Neuronal stem cell (in vitro differentiated cells): Measurements from ENCODE around the gene HES2.
"Not testable (repeated sequence)": the region's sequence is repeated elsewhere in the genome, so short reads cannot be mapped to it uniquely, and the experiment has no call there.

Source experiments
- DNase-seq: peaks from one replicate; pipeline ENCODE4 v3.0.0-alpha.2; 2013; ENCODE audit warnings: low spot score
- H2AFZ ChIP-seq: one replicate; pipeline ENCODE4 v1.6.1; 2013; ENCODE audit warnings: mild to moderate bottlenecking, low read length, inconsistent platforms
- H2AK5ac ChIP-seq: 2 replicates; pipeline ENCODE4 v1.6.1; 2013; ENCODE audit warnings: low read depth, mild to moderate bottlenecking, inconsistent platforms, low read length, moderate library complexity, mixed read lengths
- H2BK120ac ChIP-seq: 2 replicates; pipeline ENCODE4 v1.6.1; 2013; ENCODE audit warnings: low read depth, mild to moderate bottlenecking, inconsistent platforms, low read length, moderate library complexity, mixed read lengths
- H2BK12ac ChIP-seq: one replicate; pipeline ENCODE4 v1.6.1; 2013; ENCODE audit warnings: low read length, inconsistent platforms
- H2BK15ac ChIP-seq: 2 replicates; pipeline ENCODE4 v1.6.1; 2013; ENCODE audit warnings: mild to moderate bottlenecking, low read length, inconsistent platforms, mixed read lengths
- H2BK5ac ChIP-seq: one replicate; pipeline ENCODE4 v1.6.1; 2013; ENCODE audit warnings: inconsistent platforms, mild to moderate bottlenecking, low read length, moderate library complexity
- H3K14ac ChIP-seq: one replicate; pipeline ENCODE4 v1.6.1; 2013; ENCODE audit warnings: low read length, inconsistent platforms
- H3K18ac ChIP-seq: 2 replicates; pipeline ENCODE4 v1.6.1; 2013; ENCODE audit warnings: low read length, inconsistent platforms
- H3K23ac ChIP-seq: 2 replicates; pipeline ENCODE4 v1.6.1; 2013; ENCODE audit warnings: low read depth, mild to moderate bottlenecking, mixed read lengths, low read length, inconsistent platforms; ENCODE audit not compliant: poor library complexity
- H3K27ac ChIP-seq: replicated peaks from 3 replicates; pipeline ENCODE4 v1.5.1; 2013; ENCODE audit warnings: low read length, inconsistent platforms
- H3K27me3 ChIP-seq, 3 experiments: 2 replicates each; pipeline ENCODE4 v1.6.1; 2013; ENCODE audit warnings: low read length in 3 of 3, mild to moderate bottlenecking in 2 of 3, inconsistent platforms in 1 of 3, low read depth in 1 of 3, mixed read lengths in 1 of 3, moderate library complexity in 1 of 3; ENCODE audit not compliant: control insufficient read depth in 3 of 3, insufficient read depth in 3 of 3
- H3K36me3 ChIP-seq, 2 donors: replicated peaks in 1 of 2; 2 replicates each; pipeline ENCODE4 v1.6.1; 2013; ENCODE audit warnings: low read length in 2 of 2; ENCODE audit not compliant: control insufficient read depth in 2 of 2, insufficient read depth in 2 of 2
- H3K4ac ChIP-seq: 2 replicates; pipeline ENCODE4 v1.6.1; 2013; ENCODE audit warnings: inconsistent platforms, mild to moderate bottlenecking, low read length, moderate library complexity
- H3K4me1 ChIP-seq, 2 donors: 1 replicate in 1 of 2; 2 replicates in 1 of 2; pipeline ENCODE4 v1.6.1; 2013; ENCODE audit warnings: low read length in 2 of 2, low read depth in 1 of 2; ENCODE audit not compliant: control insufficient read depth in 2 of 2, insufficient read depth in 1 of 2
- H3K4me2 ChIP-seq: one replicate; pipeline ENCODE4 v1.6.1; 2013; ENCODE audit warnings: mild to moderate bottlenecking, low read length, inconsistent platforms; ENCODE audit not compliant: insufficient read depth, poor library complexity, severe bottlenecking
- H3K4me3 ChIP-seq, 2 donors: 2 replicates each; pipeline ENCODE4 v1.5.1; 2013; ENCODE audit warnings: low read length in 2 of 2, mild to moderate bottlenecking in 2 of 2, inconsistent platforms in 1 of 2, moderate library complexity in 1 of 2
- H3K79me1 ChIP-seq: one replicate; pipeline ENCODE4 v1.6.1; 2013; ENCODE audit warnings: low read depth, mild to moderate bottlenecking, inconsistent platforms, low read length, moderate library complexity
- H3K9ac ChIP-seq: one replicate; pipeline ENCODE4 v1.6.1; 2013; ENCODE audit warnings: mild to moderate bottlenecking, low read depth, low read length, inconsistent platforms; ENCODE audit not compliant: poor library complexity
- H3K9me3 ChIP-seq, 2 donors: replicated peaks in 1 of 2; 2 replicates each; pipeline versions ENCODE3 to v1.6.1; 2013; ENCODE audit warnings: low read length in 2 of 2, mild to moderate bottlenecking in 2 of 2, inconsistent platforms in 1 of 2, low read depth in 1 of 2, mixed read lengths in 1 of 2, moderate library complexity in 1 of 2; ENCODE audit not compliant: control insufficient read depth in 2 of 2, insufficient read depth in 1 of 2
- H4K8ac ChIP-seq: one replicate; pipeline ENCODE4 v1.6.1; 2013; ENCODE audit warnings: low read depth, mild to moderate bottlenecking, inconsistent platforms, low read length, moderate library complexity
- H4K91ac ChIP-seq: one replicate; pipeline ENCODE4 v1.6.1; 2013; ENCODE audit warnings: low read length, low read depth, mild to moderate bottlenecking, inconsistent platforms; ENCODE audit not compliant: poor library complexity
- WGBS, 2 donors: extraction: QIAGEN DNeasy Blood & Tissue Kit; methylation state at CpG; one replicate each; pipeline ENCODE4 v1.1.7; 2013; ENCODE audit warnings: missing lambda C conversion rate in 2 of 2, mixed read lengths in 1 of 2; ENCODE audit not compliant: insufficient read length in 2 of 2, insufficient replicate concordance in 1 of 2; ENCODE audit errors: extremely low coverage in 2 of 2; 5-methylcytosine and 5-hydroxymethylcytosine counted together

Gene HES2

GRCh38 chr1:6397844-6398441 lies 21.8 kb downstream of the HES2 start:
- no peaks in the 10 kb centered on the region for H3K27me3 ChIP-seq
- H3K4me2 ChIP-seq = no peak overlapping the region
- no peak overlapping the region for H3K4me3 ChIP-seq

GRCh38 chr1:6396998-6397397 lies 22.7 kb downstream of the HES2 start:
- peaks cover 0 to 6% of the 10 kb centered on the region in 2 donors for H3K4me1 ChIP-seq
- H3K27me3 ChIP-seq = no peaks in the 10 kb centered on the region
- H3K36me3 ChIP-seq = no peaks in the 10 kb centered on the region
- H2AK5ac ChIP-seq = no peak overlapping the region
- no peak overlapping the region for H4K91ac ChIP-seq
- no peak overlapping the region for H3K18ac ChIP-seq
- H3K23ac ChIP-seq = no peak overlapping the region
- H2BK120ac ChIP-seq = no peak overlapping the region
- no peak overlapping the region for H3K27ac ChIP-seq
- H3K9ac ChIP-seq = no peak overlapping the region
- peaks cover 2% of the 10 kb centered on the region for H3K79me1 ChIP-seq
- H2AFZ ChIP-seq = no peak overlapping the region
- H3K4me3 ChIP-seq = no peak overlapping the region
- no peak overlapping the region for H2BK5ac ChIP-seq
- H3K9me3 ChIP-seq = no peaks in the 10 kb centered on the region
- H4K8ac ChIP-seq = no peak overlapping the region
- no peak overlapping the region for H3K4ac ChIP-seq
- H2BK15ac ChIP-seq = no peak overlapping the region
- DNase-seq = no peak
- no peak overlapping the region for H3K14ac ChIP-seq
- no peak overlapping the region for H2BK12ac ChIP-seq
- no peak overlapping the region for H3K4me2 ChIP-seq

More at GRCh38 chr1:6397844-6398441, 21.8 kb downstream of the HES2 start:
- Histone ChIP-seq H3K14ac (no peak overlapping the region), H2BK15ac (no peak overlapping the region), H3K4me1 (peaks cover 0 to 4% of the 10 kb centered on the region in 2 donors), H3K9me3 (no peaks in the 10 kb centered on the region), H2BK5ac (no peak overlapping the region), H3K27ac (no peak overlapping the region), H2BK120ac (no peak overlapping the region), H4K91ac (no peak overlapping the region), H3K79me1 (no peaks in the 10 kb centered on the region), H3K36me3 (no peaks in the 10 kb centered on the region), H3K18ac (no peak overlapping the region), H3K4ac (no peak overlapping the region), H2AFZ (no peak overlapping the region), H4K8ac (no peak overlapping the region), H3K23ac (no peak overlapping the region), H2AK5ac (no peak overlapping the region), H3K9ac (no peak overlapping the region), H2BK12ac (no peak overlapping the region)
- WGBS, 2 donors = no CpG with 5 or more reads among the region's 10 CpGs
- DNase-seq = no peak

DNA sequence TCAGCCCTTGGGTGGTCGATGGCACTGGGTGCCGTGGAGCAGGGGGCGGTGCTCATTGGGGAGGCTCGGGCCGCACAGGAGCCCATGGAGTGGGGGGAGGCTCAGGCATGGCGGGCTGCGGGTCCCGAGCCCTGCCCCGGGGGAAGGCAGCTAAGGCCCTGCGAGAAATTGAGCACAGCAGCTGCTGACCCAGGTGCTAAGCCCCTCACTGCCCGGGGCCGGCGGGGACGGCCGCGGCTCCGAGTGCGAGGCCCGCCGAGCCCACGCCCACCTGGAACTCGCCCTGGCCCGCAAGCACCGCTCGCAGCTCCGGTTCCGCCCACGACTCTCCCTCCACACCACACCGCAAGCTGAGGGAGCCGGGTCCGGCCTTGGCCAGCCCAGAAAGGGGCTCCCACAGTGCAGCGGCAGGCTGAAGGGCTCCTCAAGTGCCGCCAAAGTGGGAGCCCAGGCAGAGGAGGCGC lies 23.9 kb downstream of the HES2 start:
- H2AK5ac ChIP-seq, H2BK120ac ChIP-seq, H3K23ac ChIP-seq, H2BK12ac ChIP-seq, H3K9ac ChIP-seq, H3K4me2 ChIP-seq, DNase-seq, H3K9me3 ChIP-seq, H3K4me1 ChIP-seq, H3K36me3 ChIP-seq, H2BK15ac ChIP-seq, H3K4me3 ChIP-seq, H3K27ac ChIP-seq, H2AFZ ChIP-seq, H3K18ac ChIP-seq, H4K8ac ChIP-seq, H4K91ac ChIP-seq, H3K4ac ChIP-seq, H2BK5ac ChIP-seq, H3K27me3 ChIP-seq, H3K79me1 ChIP-seq, H3K14ac ChIP-seq: not testable (repeated sequence)
- WGBS, 2 donors = no CpG with 5 or more reads among the region's 34 CpGs

GRCh38 chr1:6395130-6395529 lies 24.6 kb downstream of the HES2 start:
- not testable (repeated sequence) for H2AK5ac ChIP-seq, H3K18ac ChIP-seq, H3K23ac ChIP-seq, DNase-seq, H2BK12ac ChIP-seq, H3K27me3 ChIP-seq, H2BK120ac ChIP-seq, H3K4ac ChIP-seq, H2BK15ac ChIP-seq, H4K8ac ChIP-seq, H3K27ac ChIP-seq, H2BK5ac ChIP-seq, H3K4me1 ChIP-seq, H3K14ac ChIP-seq, H3K9me3 ChIP-seq, H2AFZ ChIP-seq, H4K91ac ChIP-seq, H3K4me2 ChIP-seq, H3K4me3 ChIP-seq, H3K79me1 ChIP-seq, H3K36me3 ChIP-seq, H3K9ac ChIP-seq
- no CpG with 5 or more reads among the region's 8 CpGs for WGBS, 2 donors
